GM23338 (cell line): ENCODE results near the gene S100PBP. TPM values are rescaled to one million over a fixed set of nuclear protein-coding genes. Genes with fewer than 3 reads are reported as not detected.

Experiments used
- NANOG ChIP-seq: IDR thresholded peaks from 2 replicates; pipeline ENCODE4 v1.6.1; 2016; ENCODE audit warnings: antibody characterized with exemption, borderline replicate concordance
- ZNF331 ChIP-seq: fragments of 250-450 bp; sonication (Bioruptor Pico); IDR thresholded peaks from 2 replicates; pipeline ENCODE4 v1.5.0; 2020; ENCODE audit warnings: low read depth, mild to moderate bottlenecking, moderate library complexity
- polyA plus RNA-seq: library from polyadenylated mRNA; unstranded; fragments of >200 nt; fragmentation: Nextera tagmentation; extraction: Ambion mirVana; gene quantifications from 2 replicates; pipeline ENCODE4 v1.2.1, GENCODE V29; 2016
- total RNA-seq: library from RNA; depleted of rRNA; stranded (reverse); fragments of >200 nt; shearing (Covaris generic); gene quantifications from 2 replicates; pipeline ENCODE4 v1.2.3, GENCODE V29; 2014
- TF ChIP-seq, protein P1 (sequence below): fragments of 250-450 bp; sonication (Bioruptor Pico); IDR thresholded peaks from 2 replicates; pipeline ENCODE4 v1.5.0; 2020; ENCODE audit warnings: mild to moderate bottlenecking, moderate library complexity
- TF ChIP-seq, protein P2 (sequence below): IDR thresholded peaks from one replicate; pipeline ENCODE4 v1.6.1; 2018; ENCODE audit warnings: antibody characterized with exemption; ENCODE audit not compliant: unreplicated experiment

S100PBP gene
- total and polyA plus RNA-seq, 2 experiments from 2014 or later, result 30.6 to 65.2 TPM

DNA sequence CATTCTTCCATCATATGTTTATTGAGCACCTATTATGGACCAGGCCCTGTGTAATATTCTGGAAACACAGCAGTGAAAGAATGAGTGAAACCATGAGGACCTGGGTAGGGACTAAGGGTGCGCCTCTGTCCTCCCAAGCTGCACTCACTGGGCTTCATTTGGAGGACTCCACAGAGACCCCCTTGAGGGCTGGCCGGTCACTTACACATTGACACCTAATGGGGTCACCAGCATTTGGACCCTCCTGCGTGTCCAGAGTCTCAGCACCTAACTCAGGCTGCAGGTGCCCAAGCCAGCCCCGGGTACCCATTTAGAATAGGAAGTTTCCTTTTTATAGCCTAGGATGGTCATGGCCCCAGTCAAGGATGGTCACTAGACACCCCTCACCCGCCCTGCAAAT is 56.0 kb downstream of the S100PBP start (continued):
- TF ChIP-seq, protein P1, sequence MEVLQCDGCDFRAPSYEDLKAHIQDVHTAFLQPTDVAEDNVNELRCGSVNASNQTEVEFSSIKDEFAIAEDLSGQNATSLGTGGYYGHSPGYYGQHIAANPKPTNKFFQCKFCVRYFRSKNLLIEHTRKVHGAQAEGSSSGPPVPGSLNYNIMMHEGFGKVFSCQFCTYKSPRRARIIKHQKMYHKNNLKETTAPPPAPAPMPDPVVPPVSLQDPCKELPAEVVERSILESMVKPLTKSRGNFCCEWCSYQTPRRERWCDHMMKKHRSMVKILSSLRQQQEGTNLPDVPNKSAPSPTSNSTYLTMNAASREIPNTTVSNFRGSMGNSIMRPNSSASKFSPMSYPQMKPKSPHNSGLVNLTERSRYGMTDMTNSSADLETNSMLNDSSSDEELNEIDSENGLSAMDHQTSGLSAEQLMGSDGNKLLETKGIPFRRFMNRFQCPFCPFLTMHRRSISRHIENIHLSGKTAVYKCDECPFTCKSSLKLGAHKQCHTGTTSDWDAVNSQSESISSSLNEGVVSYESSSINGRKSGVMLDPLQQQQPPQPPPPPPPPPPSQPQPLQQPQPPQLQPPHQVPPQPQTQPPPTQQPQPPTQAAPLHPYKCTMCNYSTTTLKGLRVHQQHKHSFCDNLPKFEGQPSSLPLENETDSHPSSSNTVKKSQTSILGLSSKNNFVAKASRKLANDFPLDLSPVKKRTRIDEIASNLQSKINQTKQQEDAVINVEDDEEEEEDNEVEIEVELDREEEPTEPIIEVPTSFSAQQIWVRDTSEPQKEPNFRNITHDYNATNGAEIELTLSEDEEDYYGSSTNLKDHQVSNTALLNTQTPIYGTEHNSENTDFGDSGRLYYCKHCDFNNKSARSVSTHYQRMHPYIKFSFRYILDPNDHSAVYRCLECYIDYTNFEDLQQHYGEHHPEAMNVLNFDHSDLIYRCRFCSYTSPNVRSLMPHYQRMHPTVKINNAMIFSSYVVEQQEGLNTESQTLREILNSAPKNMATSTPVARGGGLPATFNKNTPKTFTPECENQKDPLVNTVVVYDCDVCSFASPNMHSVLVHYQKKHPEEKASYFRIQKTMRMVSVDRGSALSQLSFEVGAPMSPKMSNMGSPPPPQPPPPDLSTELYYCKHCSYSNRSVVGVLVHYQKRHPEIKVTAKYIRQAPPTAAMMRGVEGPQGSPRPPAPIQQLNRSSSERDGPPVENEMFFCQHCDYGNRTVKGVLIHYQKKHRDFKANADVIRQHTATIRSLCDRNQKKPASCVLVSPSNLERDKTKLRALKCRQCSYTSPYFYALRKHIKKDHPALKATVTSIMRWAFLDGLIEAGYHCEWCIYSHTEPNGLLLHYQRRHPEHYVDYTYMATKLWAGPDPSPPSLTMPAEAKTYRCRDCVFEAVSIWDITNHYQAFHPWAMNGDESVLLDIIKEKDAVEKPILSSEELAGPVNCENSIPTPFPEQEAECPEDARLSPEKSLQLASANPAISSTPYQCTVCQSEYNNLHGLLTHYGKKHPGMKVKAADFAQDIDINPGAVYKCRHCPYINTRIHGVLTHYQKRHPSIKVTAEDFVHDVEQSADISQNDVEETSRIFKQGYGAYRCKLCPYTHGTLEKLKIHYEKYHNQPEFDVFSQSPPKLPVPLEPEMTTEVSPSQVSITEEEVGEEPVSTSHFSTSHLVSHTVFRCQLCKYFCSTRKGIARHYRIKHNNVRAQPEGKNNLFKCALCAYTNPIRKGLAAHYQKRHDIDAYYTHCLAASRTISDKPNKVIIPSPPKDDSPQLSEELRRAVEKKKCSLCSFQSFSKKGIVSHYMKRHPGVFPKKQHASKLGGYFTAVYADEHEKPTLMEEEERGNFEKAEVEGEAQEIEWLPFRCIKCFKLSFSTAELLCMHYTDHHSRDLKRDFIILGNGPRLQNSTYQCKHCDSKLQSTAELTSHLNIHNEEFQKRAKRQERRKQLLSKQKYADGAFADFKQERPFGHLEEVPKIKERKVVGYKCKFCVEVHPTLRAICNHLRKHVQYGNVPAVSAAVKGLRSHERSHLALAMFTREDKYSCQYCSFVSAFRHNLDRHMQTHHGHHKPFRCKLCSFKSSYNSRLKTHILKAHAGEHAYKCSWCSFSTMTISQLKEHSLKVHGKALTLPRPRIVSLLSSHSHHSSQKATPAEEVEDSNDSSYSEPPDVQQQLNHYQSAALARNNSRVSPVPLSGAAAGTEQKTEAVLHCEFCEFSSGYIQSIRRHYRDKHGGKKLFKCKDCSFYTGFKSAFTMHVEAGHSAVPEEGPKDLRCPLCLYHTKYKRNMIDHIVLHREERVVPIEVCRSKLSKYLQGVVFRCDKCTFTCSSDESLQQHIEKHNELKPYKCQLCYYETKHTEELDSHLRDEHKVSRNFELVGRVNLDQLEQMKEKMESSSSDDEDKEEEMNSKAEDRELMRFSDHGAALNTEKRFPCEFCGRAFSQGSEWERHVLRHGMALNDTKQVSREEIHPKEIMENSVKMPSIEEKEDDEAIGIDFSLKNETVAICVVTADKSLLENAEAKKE (CRISPR knock-in tag), result no peak
- TF ChIP-seq, protein P2, sequence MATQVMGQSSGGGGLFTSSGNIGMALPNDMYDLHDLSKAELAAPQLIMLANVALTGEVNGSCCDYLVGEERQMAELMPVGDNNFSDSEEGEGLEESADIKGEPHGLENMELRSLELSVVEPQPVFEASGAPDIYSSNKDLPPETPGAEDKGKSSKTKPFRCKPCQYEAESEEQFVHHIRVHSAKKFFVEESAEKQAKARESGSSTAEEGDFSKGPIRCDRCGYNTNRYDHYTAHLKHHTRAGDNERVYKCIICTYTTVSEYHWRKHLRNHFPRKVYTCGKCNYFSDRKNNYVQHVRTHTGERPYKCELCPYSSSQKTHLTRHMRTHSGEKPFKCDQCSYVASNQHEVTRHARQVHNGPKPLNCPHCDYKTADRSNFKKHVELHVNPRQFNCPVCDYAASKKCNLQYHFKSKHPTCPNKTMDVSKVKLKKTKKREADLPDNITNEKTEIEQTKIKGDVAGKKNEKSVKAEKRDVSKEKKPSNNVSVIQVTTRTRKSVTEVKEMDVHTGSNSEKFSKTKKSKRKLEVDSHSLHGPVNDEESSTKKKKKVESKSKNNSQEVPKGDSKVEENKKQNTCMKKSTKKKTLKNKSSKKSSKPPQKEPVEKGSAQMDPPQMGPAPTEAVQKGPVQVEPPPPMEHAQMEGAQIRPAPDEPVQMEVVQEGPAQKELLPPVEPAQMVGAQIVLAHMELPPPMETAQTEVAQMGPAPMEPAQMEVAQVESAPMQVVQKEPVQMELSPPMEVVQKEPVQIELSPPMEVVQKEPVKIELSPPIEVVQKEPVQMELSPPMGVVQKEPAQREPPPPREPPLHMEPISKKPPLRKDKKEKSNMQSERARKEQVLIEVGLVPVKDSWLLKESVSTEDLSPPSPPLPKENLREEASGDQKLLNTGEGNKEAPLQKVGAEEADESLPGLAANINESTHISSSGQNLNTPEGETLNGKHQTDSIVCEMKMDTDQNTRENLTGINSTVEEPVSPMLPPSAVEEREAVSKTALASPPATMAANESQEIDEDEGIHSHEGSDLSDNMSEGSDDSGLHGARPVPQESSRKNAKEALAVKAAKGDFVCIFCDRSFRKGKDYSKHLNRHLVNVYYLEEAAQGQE, result no peak
- TF ChIP-seq NANOG (no peak), ZNF331 (CRISPR knock-in tag) (no peak)
